H1 (cell line): ENCODE results near the gene ASTN1. TPM values are rescaled to one million over a fixed set of nuclear protein-coding genes. Genes with fewer than 3 reads are reported as not detected.

Experiments used
- CTCF ChIA-PET: fragments of 300-600 bp; sonication (Branson Sonifier 250); formaldehyde crosslinking; loops from one replicate; lab custom pipeline; 2021; ENCODE audit not compliant: partially characterized antibody; lab: Charles Lee
- POLR2A ChIA-PET: fragments of 300-600 bp; sonication (Branson Sonifier 250); formaldehyde crosslinking; loops from one replicate; lab custom pipeline; 2021; ENCODE audit warnings: inconsistent platforms; ENCODE audit not compliant: partially characterized antibody; lab: Charles Lee
- DNase-seq, 2 experiments: peaks; one replicate each; pipeline versions ENCODE4 v3.0.0 to v3.0.0-alpha.2; 2010 to 2022; ENCODE audit warnings: low spot score in 2 of 2, low read depth in 1 of 2, mixed read lengths in 1 of 2
- FAIRE-seq: peaks from 2 replicates; lab custom pipeline; 2011; peaks lifted over from hg19 to GRCh38; lab: Jason Lieb, UNC
- H2AFZ ChIP-seq: 2 replicates; pipeline ENCODE4 v1.8.1; 2012; ENCODE audit warnings: low read length, inconsistent platforms
- H2AK5ac ChIP-seq: 2 replicates; pipeline ENCODE4 v1.6.1; 2013; ENCODE audit warnings: low read depth, low read length
- H2BK120ac ChIP-seq: replicated peaks from 2 replicates; pipeline ENCODE3; 2013; ENCODE audit warnings: low read depth, low read length, inconsistent platforms
- H2BK12ac ChIP-seq: 2 replicates; pipeline ENCODE4 v1.6.1; 2013; ENCODE audit warnings: low read depth, low read length
- H2BK15ac ChIP-seq: 2 replicates; pipeline ENCODE4 v1.6.1; 2013; ENCODE audit warnings: low read length
- H2BK20ac ChIP-seq: 2 replicates; pipeline ENCODE4 v1.6.1; 2013; ENCODE audit warnings: low read length
- H2BK5ac ChIP-seq: 2 replicates; pipeline ENCODE4 v1.6.1; 2013; ENCODE audit warnings: low read depth, low read length
- H3K14ac ChIP-seq: 2 replicates; pipeline ENCODE4 v1.6.1; 2013; ENCODE audit warnings: inconsistent platforms; ENCODE audit not compliant: insufficient read length
- H3K18ac ChIP-seq: 2 replicates; pipeline ENCODE4 v1.6.1; 2013; ENCODE audit warnings: low read length; ENCODE audit errors: extremely low read depth
- H3K23ac ChIP-seq: 2 replicates; pipeline ENCODE4 v1.6.1; 2013; ENCODE audit warnings: inconsistent platforms; ENCODE audit not compliant: insufficient read length
- H3K23me2 ChIP-seq: 2 replicates; pipeline ENCODE4 v1.6.1; 2013; ENCODE audit warnings: low read depth, low read length
- H3K27ac ChIP-seq: 2 replicates; pipeline ENCODE4 v1.6.1; 2011; ENCODE audit warnings: low read depth, low read length, inconsistent platforms
- H3K27me3 ChIP-seq, 4 experiments: replicated peaks in 1 of 4; 1 replicate in 1 of 4; 2 replicates in 3 of 4; pipeline versions ENCODE4 v1.6.1 to v1.8.1; 2011 to 2013; ENCODE audit warnings: low read length in 3 of 4, mild to moderate bottlenecking in 3 of 4, inconsistent platforms in 2 of 4, mixed read lengths in 2 of 4, moderate library complexity in 1 of 4; ENCODE audit not compliant: control insufficient read depth in 3 of 4, insufficient read depth in 3 of 4; ENCODE audit errors: extremely low read depth in 1 of 4
- H3K36me3 ChIP-seq, 4 experiments: 2 replicates each; pipeline versions ENCODE4 v1.6.1 to v1.8.1; 2011 to 2013; ENCODE audit warnings: mild to moderate bottlenecking in 4 of 4, low read length in 3 of 4, moderate library complexity in 2 of 4, control low read depth in 1 of 4, inconsistent platforms in 1 of 4; ENCODE audit not compliant: insufficient read depth in 4 of 4, control insufficient read depth in 2 of 4
- H3K4ac ChIP-seq: replicated peaks from 2 replicates; pipeline ENCODE3; 2013; ENCODE audit warnings: low read length, low read depth, mixed read lengths, inconsistent platforms; ENCODE audit not compliant: insufficient read length
- H3K4me1 ChIP-seq, 4 experiments: replicated peaks in 1 of 4; 1 replicate in 1 of 4; 2 replicates in 3 of 4; pipeline versions ENCODE4 v1.6.1 to v1.8.1; 2011 to 2013; ENCODE audit warnings: low read length in 3 of 4, inconsistent platforms in 2 of 4, mixed read lengths in 1 of 4; ENCODE audit not compliant: insufficient read depth in 4 of 4, control insufficient read depth in 3 of 4
- H3K4me2 ChIP-seq, 2 experiments: 2 replicates each; pipeline versions ENCODE4 v1.6.1 to v1.8.1; 2011 to 2013; ENCODE audit warnings: low read depth in 2 of 2, low read length in 2 of 2, control low read depth in 1 of 2, inconsistent platforms in 1 of 2, mild to moderate bottlenecking in 1 of 2; ENCODE audit not compliant: insufficient read depth in 1 of 2
- H3K4me3 ChIP-seq, 4 experiments: fragments of 200-600, 300-600 bp in 1 of 4; sonication (generic), shearing (Covaris generic), sonication (Bioruptor Twin) in 1 of 4; 2 replicates each; pipeline versions ENCODE4 v1.5.1 to v1.8.1; 2011 to 2016; ENCODE audit warnings: low read length in 4 of 4, low read depth in 3 of 4, control low read depth in 2 of 4, inconsistent platforms in 2 of 4, mild to moderate bottlenecking in 2 of 4, mixed read lengths in 1 of 4, moderate library complexity in 1 of 4; ENCODE audit not compliant: insufficient read depth in 2 of 4; ENCODE audit errors: extremely low read depth in 1 of 4
- H3K56ac ChIP-seq: replicated peaks from 2 replicates; pipeline ENCODE3; 2013; ENCODE audit warnings: low read depth, mild to moderate bottlenecking, mixed read lengths, low read length, inconsistent platforms; ENCODE audit not compliant: insufficient read length
- H3K79me1 ChIP-seq: 2 replicates; pipeline ENCODE4 v1.6.1; 2013; ENCODE audit warnings: low read depth, low read length, control low read depth
- H3K79me2 ChIP-seq, 2 experiments: 2 replicates each; pipeline versions ENCODE4 v1.6.1 to v1.8.1; 2012 to 2013; ENCODE audit warnings: low read length in 2 of 2, mild to moderate bottlenecking in 2 of 2, inconsistent platforms in 1 of 2; ENCODE audit not compliant: insufficient read depth in 2 of 2, control insufficient read depth in 1 of 2
- H3K9ac ChIP-seq, 4 experiments: replicated peaks in 1 of 4; 1 replicate in 1 of 4; 2 replicates in 3 of 4; pipeline versions ENCODE4 v1.6.1 to v1.8.1; 2011 to 2013; ENCODE audit warnings: low read depth in 3 of 4, low read length in 3 of 4, control low read depth in 2 of 4, mild to moderate bottlenecking in 2 of 4, moderate library complexity in 2 of 4, inconsistent platforms in 1 of 4; ENCODE audit errors: extremely low read depth in 1 of 4
- H3K9me3 ChIP-seq, 2 experiments: 2 replicates each; pipeline versions ENCODE4 v1.6.1 to v1.8.1; 2012 to 2013; ENCODE audit warnings: mild to moderate bottlenecking in 2 of 2, moderate library complexity in 2 of 2, control low read depth in 1 of 2, inconsistent platforms in 1 of 2, low read depth in 1 of 2, low read length in 1 of 2, mixed read lengths in 1 of 2; ENCODE audit not compliant: insufficient read depth in 2 of 2
- H4K20me1 ChIP-seq, 2 experiments: replicated peaks in 1 of 2; 2 replicates each; pipeline versions ENCODE3 to v1.8.1; 2011 to 2013; ENCODE audit warnings: inconsistent platforms in 2 of 2, low read length in 2 of 2, mild to moderate bottlenecking in 1 of 2; ENCODE audit not compliant: insufficient read depth in 2 of 2, control insufficient read depth in 1 of 2
- H4K5ac ChIP-seq: 2 replicates; pipeline ENCODE4 v1.6.1; 2013; ENCODE audit warnings: low read length, low read depth, mixed read lengths, inconsistent platforms; ENCODE audit not compliant: insufficient read length
- H4K8ac ChIP-seq: 2 replicates; pipeline ENCODE4 v1.8.0; 2013; ENCODE audit warnings: mild to moderate bottlenecking, moderate library complexity, low read length, inconsistent platforms; ENCODE audit not compliant: insufficient read depth; ENCODE audit errors: extremely low read depth
- H4K91ac ChIP-seq: replicated peaks from 2 replicates; pipeline ENCODE3; 2013; ENCODE audit warnings: low read length, mixed read lengths, inconsistent platforms; ENCODE audit not compliant: insufficient read length
- BRCA1 ChIP-seq: IDR thresholded peaks from 2 replicates; pipeline ENCODE4 v1.6.1; 2012; ENCODE audit warnings: low read depth, low read length, improper control_type of control experiment
- CEBPB ChIP-seq: IDR thresholded peaks from 2 replicates; pipeline ENCODE4 v1.6.1; 2012; ENCODE audit warnings: low read depth, low read length
- CREB1 ChIP-seq: IDR thresholded peaks from 2 replicates; pipeline ENCODE4 v1.6.1; 2012; ENCODE audit warnings: inconsistent platforms
- HDAC2 ChIP-seq, 2 experiments: fragments of 300-600 bp in 1 of 2; sonication (generic) in 1 of 2; IDR thresholded peaks; 2 replicates each; pipeline ENCODE4 v1.6.1; 2011 to 2012; ENCODE audit warnings: low read depth in 2 of 2, low read length in 2 of 2, mild to moderate bottlenecking in 2 of 2, moderate library complexity in 2 of 2, borderline replicate concordance in 1 of 2, inconsistent platforms in 1 of 2
- TAF7 ChIP-seq: optimal IDR thresholded peaks from 2 replicates; pipeline ENCODE3; 2011; ENCODE audit warnings: low read depth, mild to moderate bottlenecking, inconsistent platforms, low read length, moderate library complexity, borderline replicate concordance
- TCF12 ChIP-seq: IDR thresholded peaks from 2 replicates; pipeline ENCODE4 v1.6.1; 2011; ENCODE audit warnings: low read depth, mild to moderate bottlenecking, low read length
- WGBS, 2 experiments: shearing (Covaris generic) in 1 of 2; methylation state at CpG; one replicate each; pipeline versions ENCODE4 v1.1.6 to v1.1.7; 2013 to 2015; ENCODE audit warnings: low lambda C conversion rate in 2 of 2, mixed read lengths in 2 of 2, inconsistent platforms in 1 of 2, low coverage in 1 of 2, missing lambda C conversion rate in 1 of 2; ENCODE audit not compliant: insufficient replicate concordance in 2 of 2, insufficient coverage in 1 of 2, insufficient read length in 1 of 2; ENCODE audit errors: extremely low coverage in 1 of 2, missing lambda C conversion rate in 1 of 2; 5-methylcytosine and 5-hydroxymethylcytosine counted together
- polyA plus RNA-seq, 7 experiments: library from polyadenylated mRNA; depleted of rRNA in 3 of 7; stranded (reverse) in 5 of 7; unstranded in 2 of 7; fragments of >200 nt in 5 of 7; fragments of 200-250 nt in 2 of 7; gene quantifications; 1 replicate in 5 of 7; 2 replicates in 1 of 7; 4 replicates in 1 of 7; pipeline versions ENCODE4 v1.2.1 to v1.2.3, GENCODE V29; 2011 to 2013; ENCODE audit warnings: missing spikeins in 2 of 7, mixed read lengths in 2 of 7
- total RNA-seq: library from RNA; stranded (reverse); fragmentation: NEBNext Ultra II Directional; extraction: Animal tissue kit (Norgen Biotek cat#: 25700); gene quantifications from 2 replicates; pipeline ENCODE4 v1.2.1, GENCODE V29; 2021

ASTN1 gene
- total and polyA plus RNA-seq, 2 of the 8 experiments (the other 6 are each of a cell fraction or from before 2014, with no cell fraction given), result 2.9 to 4.1 TPM

- Histone ChIP-seq H3K23ac (no peak overlapping the region), H3K36me3 (no peaks in the 10 kb centered on the region), H3K9me3 (no peaks in the 10 kb centered on the region), H3K79me2 (no peaks in the 10 kb centered on the region), H2BK20ac (no peak overlapping the region), H3K79me1 (no peaks in the 10 kb centered on the region), H3K4me2 (no peak overlapping the region), H4K20me1 (peaks cover 0 to 2% of the 10 kb centered on the region in 2 experiments), H2BK120ac (no peak overlapping the region), H3K4me3 (no peak overlapping the region), H3K9ac (no peak overlapping the region), H4K91ac (no peak overlapping the region), H4K8ac (no peak overlapping the region), H3K27me3 (no peaks in the 10 kb centered on the region), H2AK5ac (no peak overlapping the region), H2BK12ac (no peak overlapping the region)
- FAIRE-seq (no peak), DNase-seq (no peak)
- CTCF ChIA-PET, result interaction anchor here (0.6 to 1.3 kb wide), 4 partner anchors 46 to 263 kb away, joined by 3 to 4 read pairs (median 4); no protein-coding TSS in a partner anchor
- POLR2A ChIA-PET, result no interaction called here
- 94% methylated on average over 3 of the region's 3 CpGs; no CpG with 5 or more reads in 1 of the 2 experiments for WGBS, 2 experiments
- TF ChIP-seq CEBPB, result no peak
- TF ChIP-seq BRCA1, result no peak
- TF ChIP-seq CREB1, result no peak
- no peak for TF ChIP-seq HDAC2 (IDR thresholded peaks at IDR 0.05; ENCODE audit: borderline replicate concordance in 1 of 2, low read depth in 2 of 2, low read length in 2 of 2)
- no peak for TF ChIP-seq TCF12
- TF ChIP-seq TAF7, result no peak
- TF ChIP-seq, all 59 proteins: peak for 0
- H3K14ac ChIP-seq, result no peak overlapping the region
- H3K23me2 ChIP-seq, result 0 out of 2 replicates have a peak, but pooled peaks cover 3% of the 10 kb centered on the region
- no peak overlapping the region for H2BK5ac ChIP-seq
- H4K5ac ChIP-seq, result no peak overlapping the region
- H3K56ac ChIP-seq, result no peak overlapping the region
- H2AFZ ChIP-seq, result no peak overlapping the region
- H2BK15ac ChIP-seq, result no peak overlapping the region
- peaks cover 0 to 9% (median 5%) of the 10 kb centered on the region in 4 experiments; a peak in 5 of 7 replicates for H3K4me1 ChIP-seq
- H3K18ac ChIP-seq, result no peak overlapping the region
- no peak overlapping the region for H3K4ac ChIP-seq
- H3K27ac ChIP-seq, result no peak overlapping the region
Observed at GRCh38 chr1:176993587-176993986, 170.9 kb downstream of the ASTN1 start.
